ENCODE measurements around the gene CDH4. TPM values are rescaled to one million over a fixed set of nuclear protein-coding genes. Genes with fewer than 3 reads are reported as not detected.

CDH4 gene
- total RNA-seq, 2 experiments from 2014 or later: 0.11 to 0.18 TPM

- H3K9me3 Mint-ChIP-seq: no peaks in the 10 kb centered on the region
- H3K27ac Mint-ChIP-seq: no peak overlapping the region
- H3K4me3 Mint-ChIP-seq: no peak overlapping the region
- no peaks in the 10 kb centered on the region for H3K4me1 Mint-ChIP-seq (ENCODE audit: low read depth)
- POLR2A ChIA-PET: no interaction called here
- intact Hi-C loops (cut with micrococcal nuclease): no loop called here
- no peaks in the 10 kb centered on the region for H3K36me3 Mint-ChIP-seq (ENCODE audit: low read depth)
- DNase-seq (no peak), ATAC-seq (no peak)
- no peak for TF ChIP-seq CTCF (IDR thresholded peaks at IDR 0.05)
- CTCF ChIA-PET: interaction anchor here (1.3 kb wide), 1 partner anchor 9 kb away, joined by 3 read pairs; no protein-coding TSS in a partner anchor
- H3K27me3 Mint-ChIP-seq: no peaks in the 10 kb centered on the region
These were observed 653.9 kb downstream of the CDH4 start for GRCh38 chr20:61905781-61906523.

- no peak overlapping the region for H3K27ac Mint-ChIP-seq
These were observed 655.2 kb downstream of the CDH4 start for GRCh38 chr20:61907081-61907891.

GRCh38 chr20:61908057-61909026, 656.3 kb downstream of the CDH4 start:
- DNase-seq (no peak), ATAC-seq (no peak)
- no peaks in the 10 kb centered on the region for H3K36me3 Mint-ChIP-seq (ENCODE audit: low read depth)
- H3K4me1 Mint-ChIP-seq (ENCODE audit: low read depth): no peaks in the 10 kb centered on the region
- no peaks in the 10 kb centered on the region for H3K27me3 Mint-ChIP-seq
- no peak overlapping the region for H3K4me3 Mint-ChIP-seq
- no peak for TF ChIP-seq CTCF (IDR thresholded peaks at IDR 0.05)
- intact Hi-C loops (cut with micrococcal nuclease): no loop called here
- H3K9me3 Mint-ChIP-seq: no peaks in the 10 kb centered on the region
- POLR2A ChIA-PET: no interaction called here
- CTCF ChIA-PET: interaction anchor here (0.9 kb wide), 1 partner anchor 12 kb away, joined by 4 read pairs; no protein-coding TSS in a partner anchor
- no peak overlapping the region for H3K27ac Mint-ChIP-seq

More at GRCh38 chr20:61907081-61907891, 655.2 kb downstream of the CDH4 start:
- no peak for ATAC-seq
- no peak for TF ChIP-seq CTCF (IDR thresholded peaks at IDR 0.05)
- CTCF ChIA-PET: no interaction called here
- no peak for DNase-seq
- no peaks in the 10 kb centered on the region for H3K27me3 Mint-ChIP-seq
- intact Hi-C loops (cut with micrococcal nuclease): no loop called here
- no peaks in the 10 kb centered on the region for H3K4me1 Mint-ChIP-seq (ENCODE audit: low read depth)
- POLR2A ChIA-PET: no interaction called here
- no peaks in the 10 kb centered on the region for H3K36me3 Mint-ChIP-seq (ENCODE audit: low read depth)
- H3K4me3 Mint-ChIP-seq: no peak overlapping the region
- H3K9me3 Mint-ChIP-seq: no peaks in the 10 kb centered on the region

- ChIA-PET CTCF (interaction anchor here (0.9 kb wide), 1 partner anchor 12 kb away, joined by 4 read pairs; no protein-coding TSS in a partner anchor), POLR2A (no interaction called here)
- H3K9me3 Mint-ChIP-seq: no peaks in the 10 kb centered on the region
- H3K4me3 Mint-ChIP-seq: no peak overlapping the region
- intact Hi-C loops (cut with micrococcal nuclease): no loop called here
- DNase-seq (no peak), ATAC-seq (no peak)
- H3K27ac Mint-ChIP-seq: no peak overlapping the region
- no peaks in the 10 kb centered on the region for H3K4me1 Mint-ChIP-seq (ENCODE audit: low read depth)
- H3K36me3 Mint-ChIP-seq (ENCODE audit: low read depth): no peaks in the 10 kb centered on the region
- H3K27me3 Mint-ChIP-seq: no peaks in the 10 kb centered on the region
- TF ChIP-seq CTCF (IDR thresholded peaks at IDR 0.05): no peak
These were observed 657.0 kb downstream of the CDH4 start for GRCh38 chr20:61909028-61909427.
